Measurements from ENCODE around the gene LRPAP1.
A peak's percentile ranks its signal among the peaks of the same experiment; 100 is the strongest.

LRPAP1 gene

DNA sequence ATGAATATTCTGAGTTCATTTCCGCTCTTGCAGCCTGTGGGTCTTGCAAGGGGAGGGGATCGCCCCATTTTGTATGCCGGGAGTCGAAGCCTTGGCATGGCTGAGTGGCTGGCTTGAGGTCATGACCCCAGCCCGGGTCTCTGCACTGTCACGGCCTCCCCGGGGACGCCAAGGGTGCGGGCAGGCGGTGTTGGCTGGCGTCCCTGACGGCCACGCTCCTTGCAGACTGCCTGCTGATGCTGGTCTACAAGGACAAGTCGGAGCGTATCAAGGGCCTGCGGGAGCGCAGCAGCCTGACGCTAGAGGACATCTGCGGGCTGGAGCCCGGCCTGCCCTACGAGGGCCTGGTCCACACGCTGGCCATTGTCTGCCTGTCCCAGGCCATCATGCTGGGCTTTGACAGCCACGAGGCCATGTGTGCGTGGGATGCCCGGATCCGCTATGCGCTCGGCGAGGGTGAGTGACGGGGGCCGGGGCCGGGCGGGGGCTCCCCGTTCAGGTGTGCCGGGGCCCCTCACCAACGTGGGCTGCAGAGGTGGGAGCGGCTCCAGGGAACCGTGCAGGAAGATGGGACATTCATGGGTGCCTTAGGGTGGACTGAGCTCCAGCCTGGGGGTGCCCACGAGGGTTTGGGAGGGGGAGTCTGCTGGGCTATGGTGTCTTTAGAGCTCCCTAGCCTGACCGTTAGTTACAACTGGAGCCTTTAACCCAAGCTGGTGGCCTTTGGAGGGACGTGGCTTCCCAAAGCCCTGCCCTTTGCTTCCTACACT lies 58.9 kb downstream of the LRPAP1 start:
- Histone ChIP-seq H3K4me2 (ENCODE audit: low read length) (no peak overlapping the region), H3K27me3 (ENCODE audit: control insufficient read depth, insufficient read depth, low read length) (no peaks in the 10 kb centered on the region), H3K4me3 (ENCODE audit: low read depth, low read length) (no peak overlapping the region), H3K9me3 (ENCODE audit: control insufficient read depth, low read length) (no peaks in the 10 kb centered on the region), H3K79me2 (no peaks in the 10 kb centered on the region), H3K36me3 (ENCODE audit: control insufficient read depth, insufficient read depth, low read length) (no peaks in the 10 kb centered on the region), H3K27ac (peak overlapping the region; percentile 8), H3K9ac (no peak overlapping the region), H3K4me1 (no peaks in the 10 kb centered on the region), H2AFZ (peak overlapping the region; percentile 38)
- no peak for TF ChIP-seq CTCF (IDR thresholded peaks at IDR 0.05)

DNA sequence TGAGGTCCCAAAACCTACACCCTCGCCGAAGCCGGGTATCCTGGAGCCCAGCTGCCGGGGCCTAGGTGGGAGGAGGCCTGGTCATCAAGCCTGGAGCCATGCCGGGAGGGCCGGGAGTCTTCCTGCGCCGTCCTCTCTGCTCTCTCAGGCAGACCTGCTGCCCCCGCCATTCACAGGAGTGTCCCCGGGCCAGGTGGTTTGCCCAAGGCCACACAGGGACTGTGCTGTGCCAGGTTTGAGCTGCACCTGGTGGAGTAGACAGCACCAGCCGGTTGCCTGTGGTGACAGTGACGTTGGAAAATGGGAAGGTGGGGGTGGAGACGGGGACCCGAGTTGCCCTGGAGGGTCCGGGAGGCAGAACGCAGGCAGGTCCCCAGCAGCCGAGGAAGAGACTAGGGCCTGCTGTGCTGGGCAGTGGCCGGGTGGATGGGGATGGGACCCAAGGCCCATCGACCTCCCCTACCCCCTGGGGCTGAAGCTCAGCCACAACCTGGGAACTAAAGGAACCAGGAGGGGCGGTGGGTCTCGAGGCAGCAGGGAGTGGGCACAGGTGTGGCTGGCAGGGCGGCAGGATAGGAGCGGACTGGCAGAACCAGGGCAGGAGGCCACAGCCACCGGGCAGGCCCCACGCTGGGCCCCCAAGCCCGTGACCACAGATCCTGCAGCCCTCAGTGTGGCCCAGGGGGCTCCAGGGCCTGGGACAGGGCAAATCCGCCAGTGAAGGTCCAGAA lies 59.6 kb downstream of the LRPAP1 start:
- Histone ChIP-seq H3K36me3 (ENCODE audit: control insufficient read depth, insufficient read depth, low read length) (no peaks in the 10 kb centered on the region), H3K4me2 (ENCODE audit: low read length) (no peak overlapping the region), H2AFZ (no peak overlapping the region), H3K4me3 (ENCODE audit: low read depth, low read length) (no peak overlapping the region), H3K9me3 (ENCODE audit: control insufficient read depth, low read length) (no peaks in the 10 kb centered on the region), H3K27me3 (ENCODE audit: control insufficient read depth, insufficient read depth, low read length) (no peaks in the 10 kb centered on the region), H3K4me1 (no peaks in the 10 kb centered on the region), H3K79me2 (no peaks in the 10 kb centered on the region), H3K9ac (no peak overlapping the region), H3K27ac (peak overlapping the region; percentile 8)
- no peak for TF ChIP-seq CTCF (IDR thresholded peaks at IDR 0.05)

DNA sequence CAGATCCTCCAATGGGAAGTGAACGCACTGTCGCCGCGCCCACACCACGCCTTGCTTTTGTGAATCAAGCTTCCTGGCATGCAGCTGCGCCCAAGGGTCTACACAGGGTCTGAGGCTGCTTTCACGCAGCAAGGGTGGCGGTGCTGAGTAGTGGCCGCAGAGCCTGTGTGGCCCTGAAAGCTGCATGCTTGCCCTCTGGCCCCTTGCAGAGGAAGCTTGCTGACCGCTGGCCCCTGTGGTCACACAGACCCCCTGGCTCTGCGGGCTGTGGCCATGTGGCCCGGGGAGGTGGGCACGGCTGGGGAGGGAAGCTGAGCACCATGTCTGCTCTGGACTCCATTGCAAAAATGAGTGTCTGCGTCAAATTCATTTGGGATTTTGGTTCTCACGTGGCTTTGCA lies 60.3 kb downstream of the LRPAP1 start:
- no peak overlapping the region for H3K4me3 ChIP-seq (ENCODE audit: low read depth, low read length)
- no peak for TF ChIP-seq CTCF (IDR thresholded peaks at IDR 0.05)

DNA sequence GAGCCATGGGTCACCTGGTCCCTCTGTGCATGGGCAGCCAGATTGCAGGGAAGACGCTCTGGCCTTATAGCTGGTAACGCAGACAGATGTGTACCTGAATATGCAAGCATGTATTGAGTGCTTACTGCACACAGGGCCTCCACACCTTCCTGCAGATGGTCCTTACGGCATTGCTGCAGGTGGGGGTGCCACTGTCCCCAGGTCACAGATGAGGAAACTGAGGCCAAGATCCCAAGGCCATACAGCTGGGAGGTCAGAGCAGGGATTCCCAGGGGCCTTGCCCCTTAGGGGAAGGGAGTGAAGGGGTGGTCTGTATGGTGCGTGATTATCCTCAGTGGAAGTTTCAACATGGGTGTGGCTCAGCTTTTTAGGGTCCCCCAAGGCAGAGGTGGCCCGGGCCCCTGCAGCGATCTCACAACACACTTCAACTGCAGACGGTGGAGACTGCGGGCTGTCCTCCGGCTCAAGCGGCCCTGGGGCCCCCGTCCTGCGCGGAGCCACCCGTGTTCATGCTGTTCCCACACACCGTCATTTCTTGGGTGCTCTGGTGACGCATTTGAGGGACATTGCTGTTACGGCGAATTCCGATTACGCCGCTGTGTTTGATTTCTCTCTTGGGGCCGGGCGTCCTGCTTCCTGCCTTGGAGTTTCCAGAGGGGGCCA lies 61.0 kb downstream of the LRPAP1 start:
- no peak for TF ChIP-seq CTCF (IDR thresholded peaks at IDR 0.05)
- Histone ChIP-seq H3K4me3 (ENCODE audit: low read depth, low read length) (no peak overlapping the region), H2AFZ (no peak overlapping the region), H3K79me2 (no peaks in the 10 kb centered on the region), H3K36me3 (ENCODE audit: control insufficient read depth, insufficient read depth, low read length) (no peaks in the 10 kb centered on the region), H3K9ac (no peak overlapping the region), H3K4me2 (ENCODE audit: low read length) (no peak overlapping the region), H3K4me1 (no peaks in the 10 kb centered on the region), H3K9me3 (ENCODE audit: control insufficient read depth, low read length) (no peaks in the 10 kb centered on the region), H3K27ac (no peak overlapping the region), H3K27me3 (ENCODE audit: control insufficient read depth, insufficient read depth, low read length) (no peaks in the 10 kb centered on the region)

More for the DNA sequence above, 60.3 kb downstream of the LRPAP1 start:
- no peaks in the 10 kb centered on the region for H3K36me3 ChIP-seq (ENCODE audit: control insufficient read depth, insufficient read depth, low read length)
- H3K9me3 ChIP-seq (ENCODE audit: control insufficient read depth, low read length), result no peaks in the 10 kb centered on the region
- no peaks in the 10 kb centered on the region for H3K27me3 ChIP-seq (ENCODE audit: control insufficient read depth, insufficient read depth, low read length)
- H3K27ac ChIP-seq, result no peak overlapping the region
- no peaks in the 10 kb centered on the region for H3K4me1 ChIP-seq
- H3K9ac ChIP-seq, result no peak overlapping the region
- no peaks in the 10 kb centered on the region for H3K79me2 ChIP-seq
- no peak overlapping the region for H3K4me2 ChIP-seq (ENCODE audit: low read length)
- H2AFZ ChIP-seq, result no peak overlapping the region

All from parathyroid adenoma (tissue), 2 donors.